Right lobe of liver (tissue), 4 donors: Measurements from ENCODE around the gene JAZF1.

Source experiments
- POLR2A ChIP-seq: fragments of 450-650 bp; IDR thresholded peaks from one replicate; pipeline ENCODE4 v1.6.1; 2017; ENCODE audit warnings: antibody characterized with exemption, mild to moderate bottlenecking
- TF ChIP-seq, protein P1 (sequence below), 4 donors: fragments of 200-600 bp in 3 of 4; fragments of 450-650 bp in 1 of 4; IDR thresholded peaks; one replicate each; pipeline versions ENCODE4 v1.5.1 to v1.8.0; 2016 to 2022; ENCODE audit warnings: antibody characterized with exemption in 4 of 4, mild to moderate bottlenecking in 2 of 4
- donor health status: DM: no; HTN: no; CAD: no.
- donor health status: DM: no; HTN: no; CAD: no.
- donor health status: DM: no; HTN: yes; CAD: no.

DNA sequence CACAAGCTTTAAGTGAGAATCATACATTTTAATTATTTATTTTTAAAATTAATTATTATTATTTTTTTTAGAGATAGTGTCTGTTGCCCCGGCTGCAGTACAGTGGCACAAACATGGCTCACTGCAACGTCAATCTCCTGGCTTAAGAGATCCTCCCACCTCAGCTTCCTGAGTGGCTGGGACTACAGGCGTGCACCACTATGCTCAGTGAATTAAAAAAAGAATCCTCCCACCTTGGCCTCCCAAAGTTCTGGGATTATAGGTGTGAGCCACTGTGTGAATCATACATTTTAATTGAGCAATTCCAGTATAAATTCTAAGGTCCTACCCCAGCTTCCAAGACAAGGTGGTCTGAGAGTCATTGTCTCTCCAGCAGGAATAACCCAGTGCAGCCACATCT is 172.4 kb downstream of the JAZF1 start:
- TF ChIP-seq, protein P1, sequence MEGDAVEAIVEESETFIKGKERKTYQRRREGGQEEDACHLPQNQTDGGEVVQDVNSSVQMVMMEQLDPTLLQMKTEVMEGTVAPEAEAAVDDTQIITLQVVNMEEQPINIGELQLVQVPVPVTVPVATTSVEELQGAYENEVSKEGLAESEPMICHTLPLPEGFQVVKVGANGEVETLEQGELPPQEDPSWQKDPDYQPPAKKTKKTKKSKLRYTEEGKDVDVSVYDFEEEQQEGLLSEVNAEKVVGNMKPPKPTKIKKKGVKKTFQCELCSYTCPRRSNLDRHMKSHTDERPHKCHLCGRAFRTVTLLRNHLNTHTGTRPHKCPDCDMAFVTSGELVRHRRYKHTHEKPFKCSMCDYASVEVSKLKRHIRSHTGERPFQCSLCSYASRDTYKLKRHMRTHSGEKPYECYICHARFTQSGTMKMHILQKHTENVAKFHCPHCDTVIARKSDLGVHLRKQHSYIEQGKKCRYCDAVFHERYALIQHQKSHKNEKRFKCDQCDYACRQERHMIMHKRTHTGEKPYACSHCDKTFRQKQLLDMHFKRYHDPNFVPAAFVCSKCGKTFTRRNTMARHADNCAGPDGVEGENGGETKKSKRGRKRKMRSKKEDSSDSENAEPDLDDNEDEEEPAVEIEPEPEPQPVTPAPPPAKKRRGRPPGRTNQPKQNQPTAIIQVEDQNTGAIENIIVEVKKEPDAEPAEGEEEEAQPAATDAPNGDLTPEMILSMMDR (IDR thresholded peaks at IDR 0.05): no peak
- no peak for TF ChIP-seq POLR2A
